PC-3 (cell line): ENCODE data around the gene ZCCHC7. TPM values are rescaled to one million over a fixed set of nuclear protein-coding genes. Genes with fewer than 3 reads are reported as not detected.

ENCODE experiments used
- ATAC-seq: fragments of 200-7000 bp; cut with Tn5 transposase; 2 replicates; pipeline ENCODE4 v1.9.1; 2020; ENCODE audit warnings: mild to moderate bottlenecking, moderate library complexity
- BruUV-seq: library from RNA; stranded (reverse); fragments of 400-500 nt; replicated peaks from 2 replicates; lab custom pipeline; 2021; lab: Mats Ljungman, UMichigan
- CTCF ChIA-PET: fragments of 300-600 bp; sonication (Branson Sonifier 250); formaldehyde crosslinking; loops from one replicate; lab custom pipeline; 2022; ENCODE audit warnings: antibody characterized with exemption; lab: Charles Lee
- POLR2A ChIA-PET: fragments of 300-600 bp; sonication (Branson Sonifier 250); formaldehyde crosslinking; loops from one replicate; lab custom pipeline; 2022; ENCODE audit warnings: antibody characterized with exemption; ENCODE audit not compliant: unreplicated experiment; lab: Charles Lee
- DNase-seq: peaks from one replicate; pipeline ENCODE4 v3.0.0-alpha.2; 2015
- H2AFZ ChIP-seq: fragments of 300-600 bp; sonication (generic); 2 replicates; pipeline ENCODE4 v1.6.0; 2016; ENCODE audit warnings: antibody characterized with exemption, low read length
- H3F3A ChIP-seq: fragments of 300-600 bp; sonication (generic); one replicate; pipeline ENCODE4 v1.6.0; 2017; ENCODE audit warnings: antibody characterized with exemption, low read length, control low read depth, mild to moderate bottlenecking; ENCODE audit not compliant: unreplicated experiment
- H3K27ac ChIP-seq: fragments of 300-600 bp; sonication (generic); 2 replicates; pipeline ENCODE4 v1.5.1; 2016; ENCODE audit warnings: mild to moderate bottlenecking, low read length
- H3K27me3 ChIP-seq: fragments of 300-600 bp; sonication (generic); 2 replicates; pipeline ENCODE4 v1.6.1; 2016; ENCODE audit warnings: low read length, mixed read lengths
- H3K36me3 ChIP-seq: fragments of 300-600 bp; sonication (generic); 2 replicates; pipeline ENCODE4 v1.6.1; 2016; ENCODE audit warnings: low read depth, mixed run types, low read length, mixed read lengths
- H3K4me1 ChIP-seq: fragments of 300-600 bp; sonication (generic); 2 replicates; pipeline ENCODE4 v1.5.1; 2016; ENCODE audit warnings: low read length; ENCODE audit not compliant: insufficient read depth
- H3K4me2 ChIP-seq: fragments of 300-600 bp; sonication (generic); 2 replicates; pipeline ENCODE4 v1.6.0; 2016; ENCODE audit warnings: low read length
- H3K4me3 ChIP-seq: fragments of 300-600 bp; sonication (generic); 2 replicates; pipeline ENCODE4 v1.5.1; 2016; ENCODE audit warnings: mild to moderate bottlenecking, low read length, mixed read lengths
- H3K79me2 ChIP-seq: fragments of 300-600 bp; sonication (generic); 2 replicates; pipeline ENCODE4 v1.6.1; 2017; ENCODE audit warnings: low read length, mixed read lengths
- H3K9ac ChIP-seq: fragments of 300-600 bp; sonication (generic); 2 replicates; pipeline ENCODE4 v1.6.0; 2016; ENCODE audit warnings: mild to moderate bottlenecking, low read length
- H3K9me2 ChIP-seq: fragments of 300-600 bp; sonication (generic); replicated peaks from 2 replicates; pipeline ENCODE4 v1.6.1; 2016; ENCODE audit warnings: mixed run types, low read length, mixed read lengths
- H3K9me3 ChIP-seq: fragments of 300-600 bp; sonication (generic); 2 replicates; pipeline ENCODE4 v1.6.1; 2016; ENCODE audit warnings: low read length, mixed read lengths
- H4K20me1 ChIP-seq: fragments of 300-600 bp; sonication (generic); 2 replicates; pipeline ENCODE4 v1.6.1; 2016; ENCODE audit warnings: low read length, mixed read lengths
- EZH2 ChIP-seq: fragments of 300-600 bp; sonication (generic); IDR thresholded peaks from one replicate; pipeline ENCODE4 v1.6.1; 2017; ENCODE audit warnings: antibody characterized with exemption, mild to moderate bottlenecking, low read length; ENCODE audit not compliant: unreplicated experiment
- EZH2phosphoT487 ChIP-seq: fragments of 300-600 bp; sonication (generic); IDR thresholded peaks from 2 replicates; pipeline ENCODE4 v1.6.1; 2018; ENCODE audit warnings: mild to moderate bottlenecking, antibody characterized with exemption, low read length, borderline replicate concordance
- intact Hi-C: fragments of 100-400 bp; cut with micrococcal nuclease; formaldehyde crosslinking; loops from 2 replicates; pipeline ENCODE4 v1.9.0; 2023
- total RNA-seq: library from RNA; depleted of rRNA; stranded (reverse); fragments of >200 nt; gene quantifications from 2 replicates; pipeline ENCODE4 v1.2.3, GENCODE V29; 2014
- TF ChIP-seq, protein P1 (sequence below): fragments of 300-600 bp; sonication (generic); conservative IDR thresholded peaks from 2 replicates; pipeline ENCODE4 v1.5.1; 2017; ENCODE audit warnings: antibody characterized with exemption, low read depth, mild to moderate bottlenecking, low read length

The ZCCHC7 gene
- total RNA-seq, 1 experiment from 2014 or later: 6.5 TPM

GRCh38 chr9:37210737-37211523, 90.6 kb downstream of the ZCCHC7 start:
- no peak overlapping the region for H3K4me2 ChIP-seq
- ChIA-PET CTCF (no interaction called here), POLR2A (no interaction called here)
- H3K27ac ChIP-seq: no peak overlapping the region
- H3K36me3 ChIP-seq: no peaks in the 10 kb centered on the region
- no peak overlapping the region for H2AFZ ChIP-seq
- H4K20me1 ChIP-seq: no peaks in the 10 kb centered on the region
- ATAC-seq (no peak), DNase-seq (no peak)
- no peak overlapping the region for H3K9ac ChIP-seq
- intact Hi-C loops: loop anchor here (5.0 kb wide), 1 partner anchor 36 kb away; no protein-coding TSS in a partner anchor
- TF ChIP-seq EZH2phosphoT487: no peak
- TF ChIP-seq, protein P1, sequence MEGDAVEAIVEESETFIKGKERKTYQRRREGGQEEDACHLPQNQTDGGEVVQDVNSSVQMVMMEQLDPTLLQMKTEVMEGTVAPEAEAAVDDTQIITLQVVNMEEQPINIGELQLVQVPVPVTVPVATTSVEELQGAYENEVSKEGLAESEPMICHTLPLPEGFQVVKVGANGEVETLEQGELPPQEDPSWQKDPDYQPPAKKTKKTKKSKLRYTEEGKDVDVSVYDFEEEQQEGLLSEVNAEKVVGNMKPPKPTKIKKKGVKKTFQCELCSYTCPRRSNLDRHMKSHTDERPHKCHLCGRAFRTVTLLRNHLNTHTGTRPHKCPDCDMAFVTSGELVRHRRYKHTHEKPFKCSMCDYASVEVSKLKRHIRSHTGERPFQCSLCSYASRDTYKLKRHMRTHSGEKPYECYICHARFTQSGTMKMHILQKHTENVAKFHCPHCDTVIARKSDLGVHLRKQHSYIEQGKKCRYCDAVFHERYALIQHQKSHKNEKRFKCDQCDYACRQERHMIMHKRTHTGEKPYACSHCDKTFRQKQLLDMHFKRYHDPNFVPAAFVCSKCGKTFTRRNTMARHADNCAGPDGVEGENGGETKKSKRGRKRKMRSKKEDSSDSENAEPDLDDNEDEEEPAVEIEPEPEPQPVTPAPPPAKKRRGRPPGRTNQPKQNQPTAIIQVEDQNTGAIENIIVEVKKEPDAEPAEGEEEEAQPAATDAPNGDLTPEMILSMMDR: no peak
- H3K9me2 ChIP-seq: no peaks in the 10 kb centered on the region
- H3K79me2 ChIP-seq: 0 out of 2 replicates have a peak, but pooled peaks cover 3% of the 10 kb centered on the region
- H3K27me3 ChIP-seq: no peaks in the 10 kb centered on the region
- no peak overlapping the region for H3K4me3 ChIP-seq
- H3F3A ChIP-seq: no peaks in the 10 kb centered on the region
- BruUV-seq: no TSS peak
- peaks cover 13% of the 10 kb centered on the region; the same call in 1 of the 2 replicates for H3K4me1 ChIP-seq
- no peaks in the 10 kb centered on the region for H3K9me3 ChIP-seq

GRCh38 chr9:37212435-37212834, 92.1 kb downstream of the ZCCHC7 start:
- Histone ChIP-seq H3K9ac (no peak overlapping the region), H3K27ac (no peak overlapping the region), H3F3A (no peaks in the 10 kb centered on the region), H3K36me3 (no peaks in the 10 kb centered on the region), H3K4me3 (no peak overlapping the region), H3K9me2 (no peaks in the 10 kb centered on the region), H2AFZ (no peak overlapping the region), H3K9me3 (no peaks in the 10 kb centered on the region), H3K4me1 (peaks cover 15% of the 10 kb centered on the region; the same call in 1 of the 2 replicates), H3K79me2 (0 out of 2 replicates have a peak, but pooled peaks cover 3% of the 10 kb centered on the region), H3K27me3 (no peaks in the 10 kb centered on the region), H4K20me1 (no peaks in the 10 kb centered on the region), H3K4me2 (no peak overlapping the region)
- POLR2A ChIA-PET: no interaction called here
- BruUV-seq: no TSS peak
- ATAC-seq (no peak), DNase-seq (no peak)
- CTCF ChIA-PET: no interaction called here
- no peak for TF ChIP-seq EZH2phosphoT487
- TF ChIP-seq EZH2: no peak
- TF ChIP-seq, protein P1: no peak
- intact Hi-C loops: loop anchor here (5.0 kb wide), 1 partner anchor 35 kb away; no protein-coding TSS in a partner anchor

- Histone ChIP-seq H3K36me3 (no peaks in the 10 kb centered on the region), H3K9me3 (no peaks in the 10 kb centered on the region), H4K20me1 (no peaks in the 10 kb centered on the region), H3F3A (no peaks in the 10 kb centered on the region), H2AFZ (no peak overlapping the region), H3K79me2 (0 out of 2 replicates have a peak, but pooled peaks cover 3% of the 10 kb centered on the region), H3K4me1 (peaks cover 15% of the 10 kb centered on the region; the same call in 1 of the 2 replicates), H3K4me3 (no peak overlapping the region), H3K9ac (no peak overlapping the region), H3K27me3 (no peaks in the 10 kb centered on the region), H3K9me2 (no peaks in the 10 kb centered on the region), H3K4me2 (no peak overlapping the region), H3K27ac (no peak overlapping the region)
- TF ChIP-seq, protein P1: no peak
- TF ChIP-seq EZH2phosphoT487 (no peak), EZH2 (no peak)
- ChIA-PET POLR2A (no interaction called here), CTCF (no interaction called here)
- DNase-seq (no peak), ATAC-seq (no peak)
- no TSS peak for BruUV-seq
- intact Hi-C loops: no loop called here
Observed at GRCh38 chr9:37215381-37215780, 95.0 kb downstream of the ZCCHC7 start.
